NAMALWA (cell line): ENCODE data around the gene PTPRG.

Experiments
- DNase-seq: peaks from one replicate; pipeline ENCODE4 v3.0.0-alpha.2; 2015; ENCODE audit warnings: low spot score

The PTPRG gene

GRCh38 chr3:61897848-61898247, 336.5 kb downstream of the PTPRG start:
- no peak for DNase-seq

GRCh38 chr3:61899700-61900462, 338.5 kb downstream of the PTPRG start:
- no peak for DNase-seq

GRCh38 chr3:61901496-61901895, 340.1 kb downstream of the PTPRG start:
- DNase-seq, result no peak

- DNase-seq, result no peak
These were observed 340.6 kb downstream of the PTPRG start for GRCh38 chr3:61901986-61902385.

- no peak for DNase-seq
These were observed 341.7 kb downstream of the PTPRG start for GRCh38 chr3:61903074-61903473.

DNA sequence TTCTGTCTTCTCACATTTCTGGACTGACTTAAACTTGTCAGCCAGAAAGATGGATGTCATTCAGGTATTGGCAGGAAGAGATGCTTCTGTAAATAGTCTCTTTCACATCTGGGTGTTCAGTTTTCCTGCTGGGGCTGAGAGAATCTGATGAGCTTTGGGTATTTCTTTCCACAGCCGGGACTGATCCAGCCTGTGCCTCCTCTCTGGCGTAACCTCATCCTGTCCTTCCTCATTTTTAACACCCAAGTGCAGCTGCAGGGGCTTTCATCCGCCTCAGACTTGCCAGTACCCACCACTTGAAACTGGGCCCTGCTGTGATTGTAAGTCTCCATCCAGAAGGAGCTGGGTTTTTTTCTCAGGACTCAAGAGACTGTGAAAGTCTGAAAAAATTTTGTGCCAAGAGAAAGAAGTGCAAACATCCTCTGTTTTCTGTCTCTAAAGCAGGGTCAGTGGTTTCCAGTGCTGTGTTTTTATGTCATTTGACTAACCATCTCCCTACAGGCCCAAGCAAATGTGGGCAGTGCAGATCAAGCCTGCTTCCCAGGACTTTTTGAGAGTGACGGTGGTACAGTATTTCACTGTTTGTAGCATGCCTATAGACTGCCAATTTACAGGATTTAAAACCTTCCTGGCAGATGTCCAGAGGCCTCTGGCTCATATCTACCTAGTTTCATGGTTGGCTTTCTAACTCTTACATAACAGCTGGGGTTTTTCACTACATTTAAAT, 342.7 kb downstream of the PTPRG start:
- no peak for DNase-seq

DNA sequence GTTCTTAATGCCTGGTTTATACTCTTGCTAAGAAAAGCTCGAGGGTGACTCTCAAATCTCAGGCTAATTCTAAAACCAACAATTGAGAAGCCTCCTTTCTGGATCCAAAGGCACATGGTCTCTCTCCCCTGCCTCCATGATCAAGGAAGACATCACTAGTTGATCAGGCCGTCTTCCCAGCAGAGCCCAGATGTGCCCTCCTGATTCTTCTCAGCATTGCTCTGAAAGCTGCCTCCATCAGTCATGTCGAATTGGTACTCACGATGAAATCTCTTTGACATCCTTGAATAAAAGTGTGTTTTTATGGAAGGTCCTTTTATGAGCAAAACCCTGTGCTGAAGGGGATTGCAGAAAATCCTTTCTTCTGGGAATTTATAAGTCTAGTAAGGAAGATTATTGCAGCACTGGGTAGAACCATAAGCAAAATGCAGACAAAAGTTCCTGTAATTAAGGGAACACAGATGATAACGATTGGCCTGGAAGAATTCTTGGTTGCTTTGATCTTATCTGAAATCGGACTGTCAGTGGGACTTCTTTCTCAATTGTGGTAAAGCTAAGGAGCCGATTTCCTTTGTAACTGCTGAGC, 345.9 kb downstream of the PTPRG start:
- no peak for DNase-seq

DNA sequence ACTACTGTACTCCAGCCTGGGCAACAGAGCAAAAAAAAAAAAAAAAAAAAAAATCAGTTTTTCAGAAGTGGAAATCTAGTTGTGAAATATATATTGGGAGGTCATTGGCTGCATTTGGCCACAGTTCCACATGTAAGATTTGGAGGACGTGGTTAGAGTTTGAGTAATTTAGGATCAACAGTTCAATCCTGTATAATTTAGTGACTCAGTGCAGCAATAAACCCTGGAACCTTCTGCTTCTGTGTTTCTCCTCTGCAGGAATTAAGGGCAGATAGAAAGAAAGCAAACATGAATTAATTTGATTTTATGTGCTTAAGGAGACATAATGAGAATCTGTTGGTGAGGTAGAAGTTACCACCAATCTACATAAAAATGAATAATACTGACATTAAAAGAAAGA, 347.0 kb downstream of the PTPRG start:
- DNase-seq, result no peak

DNA sequence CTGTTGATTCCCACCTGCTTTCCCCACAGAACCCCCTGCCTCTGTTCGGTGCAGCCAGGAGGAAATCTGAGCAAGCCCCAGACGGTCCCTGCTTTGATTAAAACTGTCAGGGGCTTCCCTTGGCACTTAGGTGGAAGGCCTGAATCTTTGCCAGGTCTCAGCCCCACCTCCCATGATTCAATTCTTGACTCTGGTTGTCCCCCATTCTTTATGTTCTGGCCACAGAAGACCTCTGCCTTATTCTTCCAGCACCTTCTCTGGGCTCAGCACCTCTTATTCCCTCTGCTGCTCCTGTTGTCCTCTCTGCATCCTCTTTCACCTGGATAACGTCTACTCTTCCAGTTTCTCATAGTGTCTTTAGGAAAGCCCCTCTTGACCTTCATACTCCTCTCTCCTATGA, 349.4 kb downstream of the PTPRG start:
- DNase-seq, result no peak

GRCh38 chr3:61912158-61912557, 350.8 kb downstream of the PTPRG start:
- DNase-seq, result no peak

- no peak for DNase-seq
These were observed 352.3 kb downstream of the PTPRG start for GRCh38 chr3:61913701-61914100.

GRCh38 chr3:61914276-61914675, 352.9 kb downstream of the PTPRG start:
- no peak for DNase-seq

DNA sequence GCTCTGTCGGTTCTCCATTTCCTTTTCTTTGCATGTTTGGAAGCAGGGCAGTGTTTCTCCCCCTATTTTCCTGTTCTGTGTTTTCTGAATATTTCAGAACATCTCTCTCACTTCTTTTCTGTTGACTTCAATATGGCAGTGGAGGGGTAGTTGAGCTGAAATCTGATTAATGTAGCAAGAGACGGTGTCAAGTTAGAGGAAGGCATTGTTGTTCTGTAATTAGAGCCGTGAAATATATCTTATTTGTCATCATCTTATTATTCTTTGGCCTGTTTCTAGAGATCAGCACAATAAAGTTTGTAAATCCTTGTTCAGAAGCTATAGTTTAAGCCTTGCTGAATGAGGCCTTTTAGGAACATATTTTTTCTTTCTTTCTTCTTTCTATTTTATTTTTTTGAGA, 353.9 kb downstream of the PTPRG start:
- no peak for DNase-seq

DNA sequence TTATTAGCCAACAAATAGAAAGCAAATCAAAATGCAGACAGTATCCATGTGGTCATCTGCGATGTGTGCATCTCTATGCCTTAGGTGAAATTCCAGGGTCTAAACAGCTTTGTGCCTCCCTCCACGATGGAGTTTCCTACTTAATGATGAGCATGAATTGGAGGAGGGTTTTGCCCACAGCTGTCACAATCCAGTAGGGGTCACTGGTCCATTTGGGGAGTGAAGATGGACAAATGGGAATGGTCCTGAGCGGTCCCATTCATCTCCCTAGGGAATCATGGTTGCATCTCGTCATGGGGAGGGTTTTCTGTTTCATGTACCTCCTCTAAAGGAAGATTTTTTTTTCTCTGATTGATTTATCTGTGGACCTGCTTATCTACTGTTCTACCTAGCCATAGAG, 358.0 kb downstream of the PTPRG start:
- no peak for DNase-seq

DNA sequence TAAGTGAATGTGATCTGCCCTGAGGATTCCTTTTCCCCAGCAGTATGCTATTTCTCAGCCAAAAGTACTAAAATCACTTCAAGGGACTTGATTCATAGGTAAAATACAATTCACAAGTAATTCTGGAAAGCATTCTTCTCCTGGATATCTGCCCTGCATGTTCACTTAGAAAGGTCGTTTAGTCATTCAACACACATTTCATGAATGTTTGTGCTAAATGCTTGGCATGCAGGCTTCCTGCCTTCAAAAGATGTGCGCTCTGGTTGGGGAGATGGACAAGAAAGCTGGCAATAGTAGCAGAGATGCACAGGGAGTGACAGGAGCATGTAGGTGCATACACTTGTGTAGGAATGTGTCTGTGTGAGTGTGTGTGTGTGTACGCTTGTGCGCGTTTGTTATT, 360.7 kb downstream of the PTPRG start:
- no peak for DNase-seq

DNA sequence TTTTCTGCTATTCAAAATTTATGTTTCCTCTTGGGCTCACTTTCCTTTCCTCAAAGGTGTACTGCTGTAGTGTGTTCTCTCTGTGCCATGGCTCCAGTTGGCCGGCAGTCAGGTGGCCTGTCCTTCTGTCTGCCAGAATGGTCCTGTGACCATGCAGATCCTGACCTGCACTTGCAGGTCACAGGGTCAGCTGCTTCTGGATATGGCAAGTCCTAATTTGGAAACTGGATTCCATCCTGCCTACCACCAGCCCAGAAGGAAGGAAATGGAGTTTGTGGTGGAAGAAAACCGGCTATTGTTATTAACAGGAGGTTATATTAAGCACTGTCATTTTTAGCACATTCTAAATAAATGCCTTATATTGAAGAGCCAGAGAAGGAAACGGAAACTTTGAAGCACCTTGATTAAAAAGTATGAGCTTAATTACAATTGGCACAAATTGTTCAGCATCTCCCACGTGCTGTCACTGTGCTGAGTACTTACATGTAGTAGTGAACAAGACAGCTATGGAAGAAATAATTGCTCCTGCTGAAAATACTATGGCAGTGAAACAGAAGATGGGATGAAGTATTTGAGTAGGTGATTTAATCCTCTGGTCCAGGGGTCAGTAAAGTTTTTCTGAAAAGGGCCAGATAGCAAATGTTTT, 362.8 kb downstream of the PTPRG start:
- DNase-seq, result no peak

- no peak for DNase-seq
These were observed 363.6 kb downstream of the PTPRG start for GRCh38 chr3:61924991-61925390.

GRCh38 chr3:61925721-61926120, 364.4 kb downstream of the PTPRG start:
- DNase-seq, result no peak

DNA sequence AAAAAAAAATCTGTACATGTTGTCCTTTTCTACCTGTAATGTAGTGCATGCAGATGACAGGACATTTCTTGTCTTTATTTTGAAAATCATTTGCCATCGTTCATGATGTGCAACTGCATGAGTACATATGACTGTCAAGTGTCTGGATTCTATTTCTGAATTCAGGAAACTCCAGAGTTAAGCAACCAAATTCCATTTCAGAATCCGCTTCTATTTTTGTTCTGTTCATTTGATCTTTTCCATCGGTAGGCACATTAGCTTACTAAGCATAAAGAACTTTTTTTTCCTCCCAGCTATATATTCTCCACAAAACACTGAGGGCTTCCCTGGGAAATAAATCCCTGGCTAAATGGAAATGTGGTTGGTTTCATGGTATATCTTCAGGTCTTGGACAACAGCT, 365.6 kb downstream of the PTPRG start:
- no peak for DNase-seq

GRCh38 chr3:61927332-61927731, 366.0 kb downstream of the PTPRG start:
- DNase-seq, result no peak

DNA sequence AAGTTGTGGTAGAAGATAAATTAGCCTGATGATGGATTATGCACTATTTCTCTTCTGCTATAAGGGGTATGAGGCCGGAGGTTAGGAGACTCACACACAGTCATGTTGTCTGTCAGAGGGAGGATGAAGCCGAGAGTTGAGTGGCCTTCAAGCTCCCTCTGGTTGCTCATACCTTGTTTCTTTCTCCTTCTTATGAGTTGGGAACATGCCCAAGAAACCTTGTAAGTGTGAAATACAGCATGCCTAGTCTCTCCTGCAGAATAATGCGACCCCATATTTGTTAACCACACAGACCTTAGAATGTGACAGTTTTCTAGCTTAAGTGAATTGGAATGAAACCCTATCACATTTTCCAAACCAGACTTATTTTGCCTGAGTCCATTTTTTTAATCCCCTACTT, 366.7 kb downstream of the PTPRG start:
- DNase-seq, result no peak

GRCh38 chr3:61928776-61929314, 367.5 kb downstream of the PTPRG start:
- no peak for DNase-seq

GRCh38 chr3:61929617-61930016, 368.2 kb downstream of the PTPRG start:
- no peak for DNase-seq
